Endothelial cell of umbilical vein (primary cell): ENCODE results near the gene SEMA4F. TPM values are rescaled to one million over a fixed set of nuclear protein-coding genes. Genes with fewer than 3 reads are reported as not detected.

ENCODE experiments used
- BruUV-seq: library from RNA; stranded (reverse); fragments of 400-500 nt; replicated peaks from 2 replicates; lab custom pipeline; 2021; lab: Mats Ljungman, UMichigan
- CTCF ChIA-PET: fragments of 300-600, 350-600 bp; sonication (Branson Sonifier 250); formaldehyde crosslinking; loops from one replicate; lab custom pipeline; 2021; ENCODE audit warnings: antibody characterized with exemption, inconsistent platforms; lab: Charles Lee
- POLR2A ChIA-PET: fragments of 300-600, 350-600 bp; sonication (Branson Sonifier 250); formaldehyde crosslinking; loops from one replicate; lab custom pipeline; 2021; ENCODE audit warnings: antibody characterized with exemption, inconsistent platforms; lab: Charles Lee
- DNase-seq: peaks from one replicate; pipeline ENCODE4 v3.0.0-alpha.2; 2011; ENCODE audit warnings: low read depth, low spot score
- FAIRE-seq: peaks from 2 replicates; lab custom pipeline; 2011; peaks lifted over from hg19 to GRCh38; lab: Jason Lieb, UNC
- H2AFZ ChIP-seq: 2 replicates; pipeline ENCODE4 v1.6.0; 2012; ENCODE audit warnings: low read depth, low read length, control low read depth, inconsistent platforms
- H3K27ac ChIP-seq: 2 replicates; pipeline ENCODE4 v1.5.1; 2011; ENCODE audit warnings: low read depth, mild to moderate bottlenecking, control low read depth, low read length, moderate library complexity; ENCODE audit not compliant: insufficient read depth
- H3K27me3 ChIP-seq, 2 experiments: 2 replicates each; pipeline versions ENCODE4 v1.6.0 to v1.6.1; 2011; ENCODE audit warnings: low read length in 2 of 2, mixed read lengths in 1 of 2; ENCODE audit not compliant: control insufficient read depth in 2 of 2, insufficient read depth in 2 of 2
- H3K36me3 ChIP-seq, 2 experiments: 2 replicates in 1 of 2; 3 replicates in 1 of 2; pipeline ENCODE4 v1.5.1; 2011; ENCODE audit warnings: low read length in 2 of 2, mild to moderate bottlenecking in 1 of 2, moderate library complexity in 1 of 2; ENCODE audit not compliant: control insufficient read depth in 2 of 2, insufficient read depth in 2 of 2; ENCODE audit errors: extremely low read depth in 1 of 2
- H3K4me1 ChIP-seq: 3 replicates; pipeline ENCODE4 v1.5.1; 2011; ENCODE audit warnings: mild to moderate bottlenecking, low read length; ENCODE audit not compliant: control insufficient read depth, insufficient read depth; ENCODE audit errors: extremely low read depth
- H3K4me2 ChIP-seq: 2 replicates; pipeline ENCODE4 v1.6.1; 2011; ENCODE audit warnings: low read length, control low read depth, mixed read lengths; ENCODE audit not compliant: insufficient read depth
- H3K4me3 ChIP-seq, 3 experiments: fragments of 200-600 bp in 1 of 3; sonication (generic), shearing (Covaris generic) in 1 of 3; replicated peaks in 1 of 3; 2 replicates each; pipeline ENCODE4 v1.5.1; 2011 to 2016; ENCODE audit warnings: control low read depth in 3 of 3, low read length in 3 of 3, mild to moderate bottlenecking in 2 of 3, inconsistent platforms in 1 of 3, low read depth in 1 of 3, moderate library complexity in 1 of 3; ENCODE audit not compliant: insufficient read depth in 1 of 3
- H3K79me2 ChIP-seq: 2 replicates; pipeline ENCODE4 v1.6.0; 2012; ENCODE audit warnings: low read length, inconsistent platforms; ENCODE audit not compliant: control insufficient read depth, insufficient read depth
- H3K9ac ChIP-seq: replicated peaks from 2 replicates; pipeline ENCODE3; 2011; ENCODE audit warnings: low read length, control low read depth; ENCODE audit not compliant: insufficient read depth; ENCODE audit errors: extremely low read depth
- H3K9me1 ChIP-seq: replicated peaks from 3 replicates; pipeline ENCODE4 v1.6.0; 2011; ENCODE audit warnings: mild to moderate bottlenecking, low read length; ENCODE audit not compliant: control insufficient read depth, insufficient read depth; ENCODE audit errors: extremely low read depth
- H3K9me3 ChIP-seq: replicated peaks from 2 replicates; pipeline ENCODE4 v1.5.1; 2012; ENCODE audit warnings: low read length, inconsistent platforms; ENCODE audit not compliant: control insufficient read depth, insufficient read depth
- H4K20me1 ChIP-seq: replicated peaks from 2 replicates; pipeline ENCODE3; 2011; ENCODE audit warnings: mild to moderate bottlenecking, low read length; ENCODE audit not compliant: control insufficient read depth, insufficient read depth; ENCODE audit errors: extremely low read depth
- CTCF ChIP-seq, 2 donors: IDR thresholded peaks; 1 replicate in 1 of 2; 2 replicates in 1 of 2; pipeline ENCODE4 v1.5.1; 2011; ENCODE audit warnings: low read length in 2 of 2, mild to moderate bottlenecking in 2 of 2, moderate library complexity in 2 of 2, control low read depth in 1 of 2, inconsistent platforms in 1 of 2, low read depth in 1 of 2; ENCODE audit not compliant: insufficient read depth in 1 of 2; ENCODE audit errors: extremely low read depth in 1 of 2
- EZH2 ChIP-seq: IDR thresholded peaks from 2 replicates; pipeline ENCODE4 v1.6.1; 2012; ENCODE audit warnings: borderline replicate concordance, low read depth, mild to moderate bottlenecking, moderate library complexity, low read length, inconsistent platforms; ENCODE audit not compliant: severe bottlenecking
- FOS ChIP-seq: IDR thresholded peaks from 2 replicates; pipeline ENCODE4 v1.6.1; 2011; ENCODE audit warnings: mild to moderate bottlenecking, low read length, moderate library complexity, borderline replicate concordance; ENCODE audit not compliant: insufficient read depth
- GATA2 ChIP-seq: IDR thresholded peaks from 2 replicates; pipeline ENCODE4 v1.7.0; 2011; ENCODE audit warnings: low read depth, mild to moderate bottlenecking, moderate library complexity, mixed read lengths, low read length; ENCODE audit not compliant: insufficient read length, insufficient read depth
- JUN ChIP-seq: IDR thresholded peaks from 2 replicates; pipeline ENCODE4 v1.6.1; 2011; ENCODE audit warnings: borderline replicate concordance, low read depth; ENCODE audit not compliant: insufficient read length, insufficient read depth
- MYC ChIP-seq: IDR thresholded peaks from one replicate; pipeline ENCODE4 v1.6.1; 2011; ENCODE audit warnings: mild to moderate bottlenecking, low read depth, low read length
- POLR2AphosphoS5 ChIP-seq: IDR thresholded peaks from 2 replicates; pipeline ENCODE4 v1.6.1; 2012; ENCODE audit warnings: low read depth, mild to moderate bottlenecking, control low read depth, low read length, moderate library complexity; ENCODE audit not compliant: insufficient read depth
- dilution Hi-C: fragments of 300-500 bp; cut with MboI; formaldehyde crosslinking; loops from one replicate; pipeline ENCODE4 v1.15.0; 2019; ENCODE audit warnings: low sequenced_read_pairs; ENCODE audit not compliant: extremely low pct_ligation_motif_present
- intact Hi-C: fragments of 100-400 bp; cut with micrococcal nuclease; formaldehyde crosslinking; loops from one replicate; pipeline ENCODE4 v1.10.0; 2022
- polyA plus RNA-seq, 4 experiments: library from polyadenylated mRNA; depleted of rRNA in 3 of 4; stranded (reverse) in 3 of 4; unstranded in 1 of 4; fragments of >200 nt; gene quantifications; 2 replicates each; pipeline versions ENCODE4 v1.2.1 to v1.2.3, GENCODE V29; 2011 to 2012; ENCODE audit warnings: missing spikeins in 1 of 4
- total RNA-seq: library from RNA; stranded (reverse); gene quantifications from 2 replicates; pipeline ENCODE4 v1.2.3, GENCODE V29; 2021
- TF ChIP-seq, protein P1 (sequence below): IDR thresholded peaks from 2 replicates; pipeline ENCODE4 v1.6.1; 2011; ENCODE audit not compliant: insufficient read depth, insufficient read length

The SEMA4F gene
- total and polyA plus RNA-seq, 2 donors (not counting 3 experiments of a cell fraction or from before 2014, with no cell fraction given), result 5.3 to 6.0 TPM

- FAIRE-seq (no peak), DNase-seq (no peak)
- Histone ChIP-seq H2AFZ (no peak overlapping the region), H3K9me1 (no peaks in the 10 kb centered on the region), H3K79me2 (no peaks in the 10 kb centered on the region), H4K20me1 (no peaks in the 10 kb centered on the region), H3K36me3 (no peaks in the 10 kb centered on the region), H3K9ac (no peak overlapping the region), H3K27ac (no peak overlapping the region), H3K9me3 (no peaks in the 10 kb centered on the region), H3K4me2 (no peak overlapping the region), H3K4me3 (no peak overlapping the region), H3K4me1 (no peaks in the 10 kb centered on the region), H3K27me3 (peaks cover 11 to 20% of the 10 kb centered on the region in 2 experiments)
- dilution Hi-C loops (no loop called here), intact Hi-C loops (no loop called here)
- no TSS peak for BruUV-seq
- CTCF ChIA-PET, result interaction anchor here (1.8 kb wide), 1 partner anchor 156 kb away, joined by 5 read pairs; no protein-coding TSS in a partner anchor
- POLR2A ChIA-PET, result no interaction called here
- TF ChIP-seq POLR2AphosphoS5 (no peak), CTCF (IDR thresholded peaks at IDR 0.05; ENCODE audit: extremely low read depth in 1 of 2, insufficient read depth in 1 of 2, low read depth in 1 of 2, low read length in 2 of 2) (no peak), EZH2 (no peak), GATA2 (no peak), FOS (no peak), MYC (no peak), JUN (no peak)
- TF ChIP-seq, protein P1, sequence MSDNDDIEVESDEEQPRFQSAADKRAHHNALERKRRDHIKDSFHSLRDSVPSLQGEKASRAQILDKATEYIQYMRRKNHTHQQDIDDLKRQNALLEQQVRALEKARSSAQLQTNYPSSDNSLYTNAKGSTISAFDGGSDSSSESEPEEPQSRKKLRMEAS, result no peak
Observed at GRCh38 chr2:74721316-74721715, 67.3 kb downstream of the SEMA4F start.
